ENCODE results near the gene RFX2.

DNA sequence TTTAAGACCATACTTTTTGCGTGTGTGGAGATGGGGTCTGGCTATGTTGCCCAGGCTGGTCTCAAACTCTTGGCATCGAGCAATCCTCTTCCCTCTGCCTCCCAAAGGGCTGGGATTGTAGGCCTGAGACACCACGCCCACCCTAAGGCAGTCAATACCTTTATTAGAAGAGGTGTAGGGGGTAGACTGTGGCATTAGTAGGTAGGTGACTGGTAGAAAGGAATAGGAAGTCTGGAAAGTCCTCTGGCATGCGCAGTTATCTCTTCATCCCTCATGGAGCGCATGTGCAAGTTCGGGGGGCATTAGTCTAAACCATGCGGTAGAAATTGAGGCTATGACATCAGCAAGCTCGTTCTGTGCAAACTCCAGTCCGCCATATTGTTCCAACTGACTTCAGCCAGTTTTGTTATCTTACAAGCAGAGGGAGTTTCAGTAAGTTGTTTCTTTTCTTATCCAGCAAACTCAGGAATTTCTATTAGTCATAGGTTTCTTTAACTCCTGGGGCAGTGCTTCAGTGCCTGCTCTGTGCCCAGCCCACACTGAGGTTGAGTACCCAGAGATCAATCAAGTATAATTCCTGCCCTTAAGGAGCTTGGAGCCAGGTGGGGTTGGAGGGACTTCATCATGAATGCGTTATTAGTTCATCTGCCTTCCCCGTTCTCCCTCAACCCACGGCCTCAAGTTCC, 125.1 kb downstream of the RFX2 start:
- TF ChIP-seq ZFP3 (CRISPR knock-in tag; IDR thresholded peaks at IDR 0.05) (no peak), GLIS3 (CRISPR knock-in tag; IDR thresholded peaks at IDR 0.05) (no peak), PPARA (CRISPR knock-in tag; IDR thresholded peaks at IDR 0.05; ENCODE audit: borderline replicate concordance) (no peak), ARNTL (CRISPR knock-in tag; IDR thresholded peaks at IDR 0.05; ENCODE audit: borderline replicate concordance, low read depth) (no peak), ZC3H10 (CRISPR knock-in tag; IDR thresholded peaks at IDR 0.05) (no peak), SNAI2 (CRISPR knock-in tag; IDR thresholded peaks at IDR 0.05) (no peak), ISL1 (CRISPR knock-in tag; IDR thresholded peaks at IDR 0.05) (no peak), ZFP30 (CRISPR knock-in tag; IDR thresholded peaks at IDR 0.05) (no peak), ZNF8 (CRISPR knock-in tag; IDR thresholded peaks at IDR 0.05) (no peak), BACH2 (CRISPR knock-in tag; IDR thresholded peaks at IDR 0.05; ENCODE audit: borderline replicate concordance) (no peak), ZNF70 (CRISPR knock-in tag; IDR thresholded peaks at IDR 0.05) (no peak)
- TF ChIP-seq, protein P1, sequence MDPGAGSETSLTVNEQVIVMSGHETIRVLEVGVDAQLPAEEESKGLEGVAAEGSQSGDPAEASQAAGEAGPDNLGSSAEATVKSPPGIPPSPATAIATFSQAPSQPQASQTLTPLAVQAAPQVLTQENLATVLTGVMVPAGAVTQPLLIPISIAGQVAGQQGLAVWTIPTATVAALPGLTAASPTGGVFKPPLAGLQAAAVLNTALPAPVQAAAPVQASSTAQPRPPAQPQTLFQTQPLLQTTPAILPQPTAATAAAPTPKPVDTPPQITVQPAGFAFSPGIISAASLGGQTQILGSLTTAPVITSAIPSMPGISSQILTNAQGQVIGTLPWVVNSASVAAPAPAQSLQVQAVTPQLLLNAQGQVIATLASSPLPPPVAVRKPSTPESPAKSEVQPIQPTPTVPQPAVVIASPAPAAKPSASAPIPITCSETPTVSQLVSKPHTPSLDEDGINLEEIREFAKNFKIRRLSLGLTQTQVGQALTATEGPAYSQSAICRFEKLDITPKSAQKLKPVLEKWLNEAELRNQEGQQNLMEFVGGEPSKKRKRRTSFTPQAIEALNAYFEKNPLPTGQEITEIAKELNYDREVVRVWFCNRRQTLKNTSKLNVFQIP (CRISPR knock-in tag; IDR thresholded peaks at IDR 0.05; ENCODE audit: borderline replicate concordance, low read depth) = no peak
- TF ChIP-seq, protein P2, sequence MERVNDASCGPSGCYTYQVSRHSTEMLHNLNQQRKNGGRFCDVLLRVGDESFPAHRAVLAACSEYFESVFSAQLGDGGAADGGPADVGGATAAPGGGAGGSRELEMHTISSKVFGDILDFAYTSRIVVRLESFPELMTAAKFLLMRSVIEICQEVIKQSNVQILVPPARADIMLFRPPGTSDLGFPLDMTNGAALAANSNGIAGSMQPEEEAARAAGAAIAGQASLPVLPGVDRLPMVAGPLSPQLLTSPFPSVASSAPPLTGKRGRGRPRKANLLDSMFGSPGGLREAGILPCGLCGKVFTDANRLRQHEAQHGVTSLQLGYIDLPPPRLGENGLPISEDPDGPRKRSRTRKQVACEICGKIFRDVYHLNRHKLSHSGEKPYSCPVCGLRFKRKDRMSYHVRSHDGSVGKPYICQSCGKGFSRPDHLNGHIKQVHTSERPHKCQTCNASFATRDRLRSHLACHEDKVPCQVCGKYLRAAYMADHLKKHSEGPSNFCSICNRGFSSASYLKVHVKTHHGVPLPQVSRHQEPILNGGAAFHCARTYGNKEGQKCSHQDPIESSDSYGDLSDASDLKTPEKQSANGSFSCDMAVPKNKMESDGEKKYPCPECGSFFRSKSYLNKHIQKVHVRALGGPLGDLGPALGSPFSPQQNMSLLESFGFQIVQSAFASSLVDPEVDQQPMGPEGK (CRISPR knock-in tag; IDR thresholded peaks at IDR 0.05; ENCODE audit: borderline replicate concordance) = no peak
